ENCODE measurements around the gene RASAL2.

RASAL2 gene

GRCh38 chr1:178458203-178458602, 364.3 kb downstream of the RASAL2 start:
- Histone ChIP-seq H3K36me3 (ENCODE audit: insufficient read depth, low read length) (peaks cover 41% of the 10 kb centered on the region), H3K27me3 (ENCODE audit: insufficient read depth, low read length) (no peaks in the 10 kb centered on the region), H3K4me3 (ENCODE audit: low read length) (no peak overlapping the region), H3K27ac (ENCODE audit: low read depth, low read length) (no peak overlapping the region), H3K9ac (ENCODE audit: low read depth, low read length) (no peak overlapping the region), H3K4me1 (ENCODE audit: insufficient read depth, low read length) (0 out of 2 replicates have a peak, but pooled peaks cover 3% of the 10 kb centered on the region), H3K9me3 (ENCODE audit: insufficient read depth, low read depth, low read length) (no peaks in the 10 kb centered on the region)
- WGBS = 95% methylated on average over 12 of the region's 12 CpGs

GRCh38 chr1:178461104-178461503, 367.2 kb downstream of the RASAL2 start:
- no peaks in the 10 kb centered on the region for H3K9me3 ChIP-seq (ENCODE audit: insufficient read depth, low read depth, low read length)
- no peaks in the 10 kb centered on the region for H3K27me3 ChIP-seq (ENCODE audit: insufficient read depth, low read length)
- peaks cover 40% of the 10 kb centered on the region for H3K36me3 ChIP-seq (ENCODE audit: insufficient read depth, low read length)
- no peak overlapping the region for H3K9ac ChIP-seq (ENCODE audit: low read depth, low read length)
- 0 out of 2 replicates have a peak, but pooled peaks cover 3% of the 10 kb centered on the region for H3K4me1 ChIP-seq (ENCODE audit: insufficient read depth, low read length)
- no peak overlapping the region for H3K4me3 ChIP-seq (ENCODE audit: low read length)
- no peak overlapping the region for H3K27ac ChIP-seq (ENCODE audit: low read depth, low read length)
- WGBS = 75% methylated on average over 1 of the region's 2 CpGs

- 91% methylated on average over 4 of the region's 4 CpGs for WGBS
- no peak overlapping the region for H3K9ac ChIP-seq (ENCODE audit: low read depth, low read length)
- H3K27me3 ChIP-seq (ENCODE audit: insufficient read depth, low read length) = no peaks in the 10 kb centered on the region
- H3K27ac ChIP-seq (ENCODE audit: low read depth, low read length) = 0 out of 2 replicates have a peak overlapping the region, but pooled peaks have one; percentile 37
- H3K4me1 ChIP-seq (ENCODE audit: insufficient read depth, low read length) = 0 out of 2 replicates have a peak, but pooled peaks cover 3% of the 10 kb centered on the region
- H3K4me3 ChIP-seq (ENCODE audit: low read length) = no peak overlapping the region
- H3K9me3 ChIP-seq (ENCODE audit: insufficient read depth, low read depth, low read length) = no peaks in the 10 kb centered on the region
- H3K36me3 ChIP-seq (ENCODE audit: insufficient read depth, low read length) = peaks cover 41% of the 10 kb centered on the region
Measured at GRCh38 chr1:178461701-178462100, 367.8 kb downstream of the RASAL2 start.

- Histone ChIP-seq H3K27ac (ENCODE audit: low read depth, low read length) (no peak overlapping the region), H3K4me1 (ENCODE audit: insufficient read depth, low read length) (0 out of 2 replicates have a peak, but pooled peaks cover 3% of the 10 kb centered on the region), H3K4me3 (ENCODE audit: low read length) (no peak overlapping the region), H3K9me3 (ENCODE audit: insufficient read depth, low read depth, low read length) (no peaks in the 10 kb centered on the region), H3K36me3 (ENCODE audit: insufficient read depth, low read length) (peaks cover 37% of the 10 kb centered on the region), H3K27me3 (ENCODE audit: insufficient read depth, low read length) (no peaks in the 10 kb centered on the region), H3K9ac (ENCODE audit: low read depth, low read length) (no peak overlapping the region)
- WGBS = 39% methylated on average over 1 of the region's 1 CpG
Measured at GRCh38 chr1:178464141-178464540, 370.2 kb downstream of the RASAL2 start.

- H3K4me1 ChIP-seq (ENCODE audit: insufficient read depth, low read length) = 0 out of 2 replicates have a peak, but pooled peaks cover 3% of the 10 kb centered on the region
- H3K9ac ChIP-seq (ENCODE audit: low read depth, low read length) = no peak overlapping the region
- no peaks in the 10 kb centered on the region for H3K9me3 ChIP-seq (ENCODE audit: insufficient read depth, low read depth, low read length)
- no peak overlapping the region for H3K27ac ChIP-seq (ENCODE audit: low read depth, low read length)
- peaks cover 34% of the 10 kb centered on the region for H3K36me3 ChIP-seq (ENCODE audit: insufficient read depth, low read length)
- no peaks in the 10 kb centered on the region for H3K27me3 ChIP-seq (ENCODE audit: insufficient read depth, low read length)
- H3K4me3 ChIP-seq (ENCODE audit: low read length) = no peak overlapping the region
Measured at GRCh38 chr1:178464566-178464965, 370.7 kb downstream of the RASAL2 start.

- Histone ChIP-seq H3K9me3 (ENCODE audit: insufficient read depth, low read depth, low read length) (no peaks in the 10 kb centered on the region), H3K4me3 (ENCODE audit: low read length) (no peak overlapping the region), H3K27ac (ENCODE audit: low read depth, low read length) (no peak overlapping the region), H3K4me1 (ENCODE audit: insufficient read depth, low read length) (0 out of 2 replicates have a peak, but pooled peaks cover 3% of the 10 kb centered on the region), H3K36me3 (ENCODE audit: insufficient read depth, low read length) (peaks cover 34% of the 10 kb centered on the region), H3K27me3 (ENCODE audit: insufficient read depth, low read length) (no peaks in the 10 kb centered on the region), H3K9ac (ENCODE audit: low read depth, low read length) (no peak overlapping the region)
Measured at GRCh38 chr1:178465011-178465410, 371.1 kb downstream of the RASAL2 start.

GRCh38 chr1:178467837-178468236, 373.9 kb downstream of the RASAL2 start:
- Histone ChIP-seq H3K27me3 (ENCODE audit: insufficient read depth, low read length) (no peaks in the 10 kb centered on the region), H3K4me3 (ENCODE audit: low read length) (no peak overlapping the region), H3K4me1 (ENCODE audit: insufficient read depth, low read length) (no peaks in the 10 kb centered on the region), H3K27ac (ENCODE audit: low read depth, low read length) (no peak overlapping the region), H3K9me3 (ENCODE audit: insufficient read depth, low read depth, low read length) (no peaks in the 10 kb centered on the region), H3K9ac (ENCODE audit: low read depth, low read length) (no peak overlapping the region), H3K36me3 (ENCODE audit: insufficient read depth, low read length) (peaks cover 47% of the 10 kb centered on the region)

GRCh38 chr1:178470411-178470960, 376.6 kb downstream of the RASAL2 start:
- WGBS = 97% methylated on average over 5 of the region's 5 CpGs
- Histone ChIP-seq H3K9ac (ENCODE audit: low read depth, low read length) (no peak overlapping the region), H3K4me3 (ENCODE audit: low read length) (no peak overlapping the region), H3K36me3 (ENCODE audit: insufficient read depth, low read length) (peaks cover 68% of the 10 kb centered on the region), H3K27me3 (ENCODE audit: insufficient read depth, low read length) (no peaks in the 10 kb centered on the region), H3K9me3 (ENCODE audit: insufficient read depth, low read depth, low read length) (no peaks in the 10 kb centered on the region), H3K27ac (ENCODE audit: low read depth, low read length) (no peak overlapping the region), H3K4me1 (ENCODE audit: insufficient read depth, low read length) (no peaks in the 10 kb centered on the region)

GRCh38 chr1:178472531-178472930, 378.6 kb downstream of the RASAL2 start:
- Histone ChIP-seq H3K4me3 (ENCODE audit: low read length) (no peak overlapping the region), H3K9ac (ENCODE audit: low read depth, low read length) (no peak overlapping the region), H3K36me3 (ENCODE audit: insufficient read depth, low read length) (peaks cover 56% of the 10 kb centered on the region)

GRCh38 chr1:178477373-178477772, 383.5 kb downstream of the RASAL2 start:
- Histone ChIP-seq H3K9me3 (ENCODE audit: insufficient read depth, low read depth, low read length) (no peaks in the 10 kb centered on the region), H3K27me3 (ENCODE audit: insufficient read depth, low read length) (no peaks in the 10 kb centered on the region), H3K36me3 (ENCODE audit: insufficient read depth, low read length) (peaks cover 43% of the 10 kb centered on the region), H3K9ac (ENCODE audit: low read depth, low read length) (no peak overlapping the region), H3K27ac (ENCODE audit: low read depth, low read length) (no peak overlapping the region), H3K4me3 (ENCODE audit: low read length) (no peak overlapping the region), H3K4me1 (ENCODE audit: insufficient read depth, low read length) (peaks cover 5% of the 10 kb centered on the region; the same call in 1 of the 2 replicates)
- 73% methylated on average over 4 of the region's 4 CpGs for WGBS

More at GRCh38 chr1:178472531-178472930, 378.6 kb downstream of the RASAL2 start:
- no peaks in the 10 kb centered on the region for H3K9me3 ChIP-seq (ENCODE audit: insufficient read depth, low read depth, low read length)
- no peaks in the 10 kb centered on the region for H3K27me3 ChIP-seq (ENCODE audit: insufficient read depth, low read length)
- H3K27ac ChIP-seq (ENCODE audit: low read depth, low read length) = no peak overlapping the region
- H3K4me1 ChIP-seq (ENCODE audit: insufficient read depth, low read length) = peaks cover 5% of the 10 kb centered on the region; the same call in 1 of the 2 replicates

- no peak overlapping the region for H3K9ac ChIP-seq (ENCODE audit: low read depth, low read length)
Measured at GRCh38 chr1:178477841-178478240, 383.9 kb downstream of the RASAL2 start.

More at GRCh38 chr1:178477841-178478240, 383.9 kb downstream of the RASAL2 start:
- Histone ChIP-seq H3K4me1 (ENCODE audit: insufficient read depth, low read length) (peaks cover 5% of the 10 kb centered on the region; the same call in 1 of the 2 replicates), H3K36me3 (ENCODE audit: insufficient read depth, low read length) (peaks cover 38% of the 10 kb centered on the region), H3K27ac (ENCODE audit: low read depth, low read length) (no peak overlapping the region), H3K27me3 (ENCODE audit: insufficient read depth, low read length) (no peaks in the 10 kb centered on the region), H3K4me3 (ENCODE audit: low read length) (no peak overlapping the region), H3K9me3 (ENCODE audit: insufficient read depth, low read depth, low read length) (no peaks in the 10 kb centered on the region)
- WGBS = 77% methylated on average over 1 of the region's 1 CpG
